Measurements from ENCODE around the gene TOX2.

The TOX2 gene

GRCh38 chr20:44064501-44065400 lies 150.1 kb downstream of the TOX2 start:
- intact Hi-C loops (cut with micrococcal nuclease), result no loop called here

GRCh38 chr20:44065401-44066340 lies 151.0 kb downstream of the TOX2 start:
- no peak overlapping the region for H3K4me3 Mint-ChIP-seq
- no peaks in the 10 kb centered on the region for H3K9me3 Mint-ChIP-seq
- no peaks in the 10 kb centered on the region for H3K36me3 Mint-ChIP-seq (ENCODE audit: low read depth)
- peaks cover 29% of the 10 kb centered on the region for H3K4me1 Mint-ChIP-seq (ENCODE audit: low read depth)
- peaks cover 5% of the 10 kb centered on the region for H3K27me3 Mint-ChIP-seq
- intact Hi-C loops (cut with micrococcal nuclease), result no loop called here
- no peak overlapping the region for H3K27ac Mint-ChIP-seq

More at GRCh38 chr20:44064501-44065400, 150.1 kb downstream of the TOX2 start:
- Mint-ChIP-seq H3K36me3 (ENCODE audit: low read depth) (no peaks in the 10 kb centered on the region), H3K27ac (no peak overlapping the region), H3K4me3 (no peak overlapping the region), H3K9me3 (no peaks in the 10 kb centered on the region), H3K4me1 (ENCODE audit: low read depth) (peaks cover 20% of the 10 kb centered on the region), H3K27me3 (peaks cover 5% of the 10 kb centered on the region)

- H3K4me3 Mint-ChIP-seq, result no peak overlapping the region
- H3K36me3 Mint-ChIP-seq (ENCODE audit: low read depth), result no peaks in the 10 kb centered on the region
- H3K4me1 Mint-ChIP-seq (ENCODE audit: low read depth), result peaks cover 34% of the 10 kb centered on the region
- H3K27me3 Mint-ChIP-seq, result peaks cover 7% of the 10 kb centered on the region
- no peak overlapping the region for H3K27ac Mint-ChIP-seq
- no peaks in the 10 kb centered on the region for H3K9me3 Mint-ChIP-seq
- intact Hi-C loops (cut with micrococcal nuclease), result no loop called here
Observed at GRCh38 chr20:44066645-44067606, 152.3 kb downstream of the TOX2 start.

- Mint-ChIP-seq H3K27me3 (peaks cover 7% of the 10 kb centered on the region), H3K9me3 (no peaks in the 10 kb centered on the region), H3K27ac (no peak overlapping the region), H3K4me3 (no peak overlapping the region), H3K36me3 (ENCODE audit: low read depth) (no peaks in the 10 kb centered on the region), H3K4me1 (ENCODE audit: low read depth) (peaks cover 36% of the 10 kb centered on the region)
- intact Hi-C loops (cut with micrococcal nuclease), result no loop called here
Observed at GRCh38 chr20:44067650-44068081, 153.0 kb downstream of the TOX2 start.

- H3K27me3 Mint-ChIP-seq, result peaks cover 5% of the 10 kb centered on the region
- peak overlapping the region; percentile 46 for H3K27ac Mint-ChIP-seq
- H3K4me1 Mint-ChIP-seq (ENCODE audit: low read depth), result peaks cover 44% of the 10 kb centered on the region
- no peaks in the 10 kb centered on the region for H3K36me3 Mint-ChIP-seq (ENCODE audit: low read depth)
- intact Hi-C loops (cut with micrococcal nuclease), result no loop called here
- no peaks in the 10 kb centered on the region for H3K9me3 Mint-ChIP-seq
- H3K4me3 Mint-ChIP-seq, result peak overlapping the region; percentile 68
Observed at GRCh38 chr20:44068316-44069201, 153.9 kb downstream of the TOX2 start.

- intact Hi-C loops (cut with micrococcal nuclease), result no loop called here
- no peaks in the 10 kb centered on the region for H3K36me3 Mint-ChIP-seq (ENCODE audit: low read depth)
- H3K4me1 Mint-ChIP-seq (ENCODE audit: low read depth), result peaks cover 49% of the 10 kb centered on the region
- peaks cover 5% of the 10 kb centered on the region for H3K27me3 Mint-ChIP-seq
- no peaks in the 10 kb centered on the region for H3K9me3 Mint-ChIP-seq
- H3K4me3 Mint-ChIP-seq, result peak overlapping the region; percentile 68
- peak overlapping the region; percentile 46 for H3K27ac Mint-ChIP-seq
Observed at GRCh38 chr20:44069203-44070011, 154.8 kb downstream of the TOX2 start.

- intact Hi-C loops (cut with micrococcal nuclease), result no loop called here
- Mint-ChIP-seq H3K4me1 (ENCODE audit: low read depth) (peaks cover 58% of the 10 kb centered on the region), H3K27ac (no peak overlapping the region), H3K9me3 (no peaks in the 10 kb centered on the region), H3K36me3 (ENCODE audit: low read depth) (no peaks in the 10 kb centered on the region), H3K4me3 (no peak overlapping the region), H3K27me3 (peaks cover 5% of the 10 kb centered on the region)
Observed at GRCh38 chr20:44070139-44070900, 155.7 kb downstream of the TOX2 start.

- Mint-ChIP-seq H3K9me3 (no peaks in the 10 kb centered on the region), H3K4me3 (no peak overlapping the region), H3K4me1 (ENCODE audit: low read depth) (peaks cover 63% of the 10 kb centered on the region), H3K27me3 (peaks cover 5% of the 10 kb centered on the region), H3K36me3 (ENCODE audit: low read depth) (no peaks in the 10 kb centered on the region), H3K27ac (no peak overlapping the region)
- intact Hi-C loops (cut with micrococcal nuclease), result no loop called here
Observed at GRCh38 chr20:44071057-44071456, 156.4 kb downstream of the TOX2 start.

GRCh38 chr20:44071526-44072111 lies 157.0 kb downstream of the TOX2 start:
- peaks cover 5% of the 10 kb centered on the region for H3K27me3 Mint-ChIP-seq
- no peak overlapping the region for H3K27ac Mint-ChIP-seq
- H3K9me3 Mint-ChIP-seq, result no peaks in the 10 kb centered on the region
- H3K4me1 Mint-ChIP-seq (ENCODE audit: low read depth), result peaks cover 63% of the 10 kb centered on the region
- intact Hi-C loops (cut with micrococcal nuclease), result no loop called here
- no peak overlapping the region for H3K4me3 Mint-ChIP-seq
- no peaks in the 10 kb centered on the region for H3K36me3 Mint-ChIP-seq (ENCODE audit: low read depth)

GRCh38 chr20:44072384-44072783 lies 157.7 kb downstream of the TOX2 start:
- peaks cover 4% of the 10 kb centered on the region for H3K27me3 Mint-ChIP-seq
- H3K4me1 Mint-ChIP-seq (ENCODE audit: low read depth), result peaks cover 63% of the 10 kb centered on the region
- H3K36me3 Mint-ChIP-seq (ENCODE audit: low read depth), result no peaks in the 10 kb centered on the region
- no peaks in the 10 kb centered on the region for H3K9me3 Mint-ChIP-seq
- no peak overlapping the region for H3K27ac Mint-ChIP-seq
- intact Hi-C loops (cut with micrococcal nuclease), result no loop called here
- no peak overlapping the region for H3K4me3 Mint-ChIP-seq

- H3K9me3 Mint-ChIP-seq, result no peaks in the 10 kb centered on the region
- H3K4me3 Mint-ChIP-seq, result no peak overlapping the region
- no peak overlapping the region for H3K27ac Mint-ChIP-seq
- H3K36me3 Mint-ChIP-seq (ENCODE audit: low read depth), result no peaks in the 10 kb centered on the region
- H3K27me3 Mint-ChIP-seq, result peaks cover 2% of the 10 kb centered on the region
- H3K4me1 Mint-ChIP-seq (ENCODE audit: low read depth), result peaks cover 57% of the 10 kb centered on the region
- intact Hi-C loops (cut with micrococcal nuclease), result no loop called here
Observed at GRCh38 chr20:44073011-44073674, 158.5 kb downstream of the TOX2 start.

Measured in dendritic cell treated with granulocyte-macrophage colony-stimulating factor and Interleukin-4, amounts not matched to agents 40 ng/mL and 50 ng/mL, for 4 days (primary cell).